Neural cell (in vitro differentiated cells): Measurements from ENCODE around the gene XRCC3. TPM values are rescaled to one million over a fixed set of nuclear protein-coding genes. Genes with fewer than 3 reads are reported as not detected.

Experiments
- H2AFZ ChIP-seq: fragments of 200-600, 300-800 bp; sonication (generic), shearing (Covaris generic); 2 replicates; pipeline ENCODE4 v1.6.0; 2014; ENCODE audit warnings: low read depth, mild to moderate bottlenecking, antibody characterized with exemption, low read length, moderate library complexity
- H3F3A ChIP-seq: fragments of 200-600 bp; shearing (Covaris generic); 2 replicates; pipeline ENCODE4 v1.6.1; 2016; ENCODE audit warnings: mild to moderate bottlenecking, moderate library complexity, mixed read lengths, antibody characterized with exemption, low read length; ENCODE audit not compliant: insufficient read depth, poor library complexity, severe bottlenecking
- H3K27ac ChIP-seq: fragments of 200-600, 300-800 bp; sonication (generic), shearing (Covaris generic); 2 replicates; pipeline ENCODE4 v1.5.1; 2014; ENCODE audit warnings: mild to moderate bottlenecking, low read length, moderate library complexity
- H3K27me3 ChIP-seq: fragments of 300-800, 200-600 bp; sonication (generic), shearing (Covaris generic); 2 replicates; pipeline ENCODE4 v1.6.0; 2014; ENCODE audit warnings: mild to moderate bottlenecking, low read depth, low read length, moderate library complexity; ENCODE audit not compliant: insufficient read depth
- H3K36me3 ChIP-seq: fragments of 300-800, 200-600 bp; sonication (generic), shearing (Covaris generic); 2 replicates; pipeline ENCODE4 v1.5.1; 2014; ENCODE audit warnings: mild to moderate bottlenecking, antibody characterized with exemption, low read length, moderate library complexity; ENCODE audit not compliant: insufficient read depth
- H3K4me2 ChIP-seq: fragments of 300-800, 200-600 bp; sonication (generic), shearing (Covaris generic); 2 replicates; pipeline ENCODE4 v1.6.0; 2014; ENCODE audit warnings: mild to moderate bottlenecking, low read length
- H3K4me3 ChIP-seq: fragments of 300-800, 200-600 bp; sonication (generic), shearing (Covaris generic); 2 replicates; pipeline ENCODE4 v1.5.1; 2014; ENCODE audit warnings: mild to moderate bottlenecking, low read length, moderate library complexity
- H3K79me2 ChIP-seq: fragments of 200-600 bp; shearing (Covaris generic); replicated peaks from 2 replicates; pipeline ENCODE4 v1.6.0; 2014; ENCODE audit warnings: mild to moderate bottlenecking, low read length, moderate library complexity; ENCODE audit not compliant: insufficient read depth
- H3K9ac ChIP-seq: fragments of 300-800, 200-600 bp; sonication (generic), shearing (Covaris generic); 2 replicates; pipeline ENCODE4 v1.6.1; 2016; ENCODE audit warnings: mild to moderate bottlenecking, low read length, mixed read lengths
- H3K9me2 ChIP-seq: fragments of 200-600 bp; shearing (Covaris generic); 2 replicates; pipeline ENCODE4 v1.6.1; 2016; ENCODE audit warnings: mild to moderate bottlenecking, low read length, mixed read lengths; ENCODE audit not compliant: insufficient read depth
- H3K9me3 ChIP-seq: fragments of 200-600, 300-800 bp; sonication (generic), shearing (Covaris generic); 2 replicates; pipeline ENCODE4 v1.6.1; 2016; ENCODE audit warnings: mild to moderate bottlenecking, mixed run types, low read length, moderate library complexity, mixed read lengths
- H4K20me1 ChIP-seq: fragments of 200-600 bp; shearing (Covaris generic); 2 replicates; pipeline ENCODE4 v1.6.1; 2016; ENCODE audit warnings: mild to moderate bottlenecking, mixed run types; ENCODE audit not compliant: insufficient read depth
- CTCF ChIP-seq: fragments of 450-650 bp; IDR thresholded peaks from 2 replicates; pipeline ENCODE4 v1.5.1; 2014; ENCODE audit warnings: antibody characterized with exemption, mild to moderate bottlenecking, moderate library complexity; ENCODE audit not compliant: poor library complexity, severe bottlenecking
- EP300 ChIP-seq: fragments of 450-650 bp; conservative IDR thresholded peaks from 2 replicates; pipeline ENCODE4 v1.6.1; 2014; ENCODE audit warnings: antibody characterized with exemption, mild to moderate bottlenecking, moderate library complexity; ENCODE audit not compliant: poor library complexity, severe bottlenecking
- EZH2 ChIP-seq: fragments of 200-600, 300-800 bp; shearing (Covaris generic), sonication (generic); IDR thresholded peaks from 2 replicates; pipeline ENCODE4 v1.6.1; 2014; ENCODE audit warnings: antibody characterized with exemption, low read length, borderline replicate concordance, mild to moderate bottlenecking; ENCODE audit not compliant: insufficient read depth, poor library complexity, severe bottlenecking
- MXI1 ChIP-seq: fragments of 450-650 bp; conservative IDR thresholded peaks from 2 replicates; pipeline ENCODE4 v1.6.1; 2014; ENCODE audit warnings: antibody characterized with exemption, mild to moderate bottlenecking; ENCODE audit not compliant: poor library complexity, severe bottlenecking
- POLR2AphosphoS5 ChIP-seq: IDR thresholded peaks from 2 replicates; pipeline ENCODE4 v1.6.1; 2012
- RAD21 ChIP-seq: fragments of 450-650 bp; conservative IDR thresholded peaks from 2 replicates; pipeline ENCODE4 v1.6.1; 2014; ENCODE audit warnings: antibody characterized with exemption, mild to moderate bottlenecking, moderate library complexity
- REST ChIP-seq: IDR thresholded peaks from 2 replicates; pipeline ENCODE4 v1.6.1; 2012; ENCODE audit warnings: borderline replicate concordance
- SMC3 ChIP-seq: fragments of 450-650 bp; conservative IDR thresholded peaks from 2 replicates; pipeline ENCODE4 v1.6.1; 2014; ENCODE audit warnings: antibody characterized with exemption, mild to moderate bottlenecking, moderate library complexity; ENCODE audit not compliant: poor library complexity
- TAF1 ChIP-seq: IDR thresholded peaks from 2 replicates; pipeline ENCODE4 v1.6.1; 2012; ENCODE audit warnings: low read depth
- polyA plus RNA-seq: library from polyadenylated mRNA; depleted of rRNA; stranded (reverse); fragments of >200 nt; gene quantifications from 2 replicates; pipeline ENCODE4 v1.2.3, GENCODE V29; 2014

XRCC3 gene
- polyA plus RNA-seq, 1 donor from 2014 or later, result 14.6 TPM

GRCh38 chr14:103700753-103701490 is 14.3 kb downstream of the XRCC3 start:
- Histone ChIP-seq H3F3A (no peaks in the 10 kb centered on the region), H3K4me2 (no peak overlapping the region), H3K27me3 (no peaks in the 10 kb centered on the region), H3K4me3 (no peak overlapping the region), H2AFZ (no peak overlapping the region), H3K79me2 (no peaks in the 10 kb centered on the region), H3K9ac (no peak overlapping the region), H3K9me2 (no peaks in the 10 kb centered on the region), H4K20me1 (no peaks in the 10 kb centered on the region), H3K36me3 (no peaks in the 10 kb centered on the region), H3K9me3 (no peaks in the 10 kb centered on the region), H3K27ac (no peak overlapping the region)
- TF ChIP-seq SMC3 (no peak), POLR2AphosphoS5 (no peak), CTCF (no peak), EZH2 (no peak), EP300 (no peak), TAF1 (no peak), RAD21 (no peak), MXI1 (no peak), REST (no peak)

- Histone ChIP-seq H3F3A (no peaks in the 10 kb centered on the region), H2AFZ (no peak overlapping the region), H3K9me2 (no peaks in the 10 kb centered on the region), H3K27ac (no peak overlapping the region), H4K20me1 (no peaks in the 10 kb centered on the region), H3K9me3 (no peaks in the 10 kb centered on the region), H3K27me3 (no peaks in the 10 kb centered on the region), H3K4me3 (no peak overlapping the region), H3K9ac (no peak overlapping the region), H3K4me2 (no peak overlapping the region), H3K36me3 (no peaks in the 10 kb centered on the region), H3K79me2 (no peaks in the 10 kb centered on the region)
- TF ChIP-seq POLR2AphosphoS5 (no peak), RAD21 (no peak)
Observed at GRCh38 chr14:103699901-103700752, 15.1 kb downstream of the XRCC3 start.
